Cardiac septum (tissue), 1 donor: ENCODE results near the gene SAE1. TPM values are rescaled to one million over a fixed set of nuclear protein-coding genes. Genes with fewer than 3 reads are reported as not detected.

Source experiments
- DNase-seq: peaks from one replicate; pipeline ENCODE4 v3.0.0-alpha.2; 2020; ENCODE audit warnings: low spot score
- intact Hi-C: fragments of 100-400 bp; cut with DNase I; formaldehyde crosslinking; loops from one replicate; pipeline ENCODE4 v1.14.0; 2022
- total RNA-seq: library from RNA; stranded (reverse); fragmentation: NEBNext Ultra II Directional; extraction: Animal tissue kit (Norgen Biotek cat#: 25700); gene quantifications from one replicate; pipeline ENCODE4 v1.2.1, GENCODE V29; 2021
- donor health status: DM: no; HTN: no; CAD: no.

Gene SAE1
- total RNA-seq, 1 donor from 2014 or later, result 45.0 TPM

DNA sequence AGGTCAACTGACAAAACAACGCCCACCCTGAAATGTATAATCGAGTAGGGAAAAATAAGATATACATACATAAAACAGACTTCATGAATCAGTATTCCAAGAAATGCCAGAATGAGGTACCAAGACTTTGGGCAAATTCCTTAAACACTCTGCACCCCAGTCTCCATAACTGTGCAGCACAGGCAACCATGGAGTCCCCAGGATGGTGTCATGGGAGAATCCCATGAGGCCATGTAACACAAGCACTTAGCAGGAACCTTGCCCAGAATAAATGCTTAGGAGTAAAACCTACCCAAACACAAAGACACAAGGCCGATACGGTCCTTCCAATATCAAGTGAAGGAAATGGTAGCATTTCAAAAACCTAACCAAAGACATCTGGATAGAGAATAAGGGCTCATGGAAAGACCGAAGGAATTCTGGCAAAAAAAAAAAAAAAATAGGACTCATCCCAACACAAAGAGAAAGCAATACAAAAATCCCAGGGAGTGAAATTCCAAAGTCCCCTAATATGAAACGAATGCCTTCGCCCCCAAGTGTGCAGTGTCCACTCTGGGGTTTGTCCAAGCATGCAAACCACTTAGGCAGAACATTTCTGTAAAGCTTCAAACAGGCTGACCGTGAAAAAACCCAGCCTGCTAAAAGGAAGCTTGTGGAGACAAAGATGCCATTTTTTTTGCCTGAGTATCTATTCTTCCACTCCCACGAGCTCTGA lies 28.1 kb upstream of the SAE1 start:
- intact Hi-C loops, result no loop called here
- DNase-seq, result no peak

DNA sequence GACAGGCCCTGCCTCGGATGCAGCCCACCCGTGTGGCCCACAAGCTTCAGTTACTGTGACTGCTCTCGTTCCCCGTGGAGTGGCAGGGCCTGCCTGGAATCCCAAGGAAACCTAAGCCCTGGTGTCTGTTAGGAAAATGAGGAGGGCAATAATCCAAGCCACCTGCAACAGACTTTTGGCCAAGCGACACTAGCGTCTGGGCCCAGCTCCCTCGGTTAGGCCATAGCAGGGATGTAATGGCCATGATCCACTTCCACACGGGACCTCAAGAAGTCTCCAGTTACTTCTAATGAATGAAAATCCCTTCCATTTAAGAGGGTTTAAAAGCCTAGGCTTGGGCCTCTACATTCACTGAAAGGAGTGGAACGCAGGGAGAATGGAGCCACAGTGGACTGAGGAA lies 26.0 kb upstream of the SAE1 start:
- DNase-seq, result no peak
- intact Hi-C loops, result no loop called here

DNA sequence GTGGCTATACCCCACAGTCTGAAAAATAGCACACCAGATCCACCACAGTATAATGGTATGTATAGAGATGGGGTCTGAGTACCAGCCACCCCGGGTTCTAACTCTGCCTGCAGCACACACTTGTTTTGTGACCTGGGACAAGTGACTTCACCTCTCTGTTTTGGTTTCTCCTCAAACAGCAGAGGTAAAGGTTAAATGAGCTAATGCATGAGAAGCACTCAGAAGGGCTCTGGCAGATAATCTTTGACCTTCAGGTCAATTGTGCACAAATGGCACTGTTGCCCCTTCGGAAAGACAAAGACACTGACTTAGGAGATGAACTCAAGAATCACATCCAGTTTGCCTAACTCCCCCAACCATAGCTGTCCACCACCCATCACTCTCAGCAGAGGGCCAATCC lies 24.8 kb upstream of the SAE1 start:
- DNase-seq, result no peak
- intact Hi-C loops, result no loop called here

DNA sequence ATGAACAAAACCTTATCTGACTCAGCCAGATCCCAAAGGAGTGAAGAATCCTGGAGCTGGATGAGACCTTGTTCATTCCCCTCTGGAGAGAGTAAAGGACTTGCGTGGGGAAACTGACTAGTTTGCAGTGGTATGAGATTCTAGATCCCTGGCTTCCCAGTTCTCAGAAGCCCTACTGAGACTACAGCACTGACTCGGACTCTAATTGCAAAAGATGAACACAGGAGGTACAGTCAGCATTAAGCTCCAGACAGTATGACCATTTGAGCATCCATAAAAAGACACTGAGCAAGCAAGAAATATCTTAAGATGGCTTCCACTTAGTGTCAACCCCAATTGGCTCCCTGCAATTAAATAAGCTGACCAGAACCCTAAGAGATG lies 23.8 kb upstream of the SAE1 start:
- intact Hi-C loops, result no loop called here
- no peak for DNase-seq

DNA sequence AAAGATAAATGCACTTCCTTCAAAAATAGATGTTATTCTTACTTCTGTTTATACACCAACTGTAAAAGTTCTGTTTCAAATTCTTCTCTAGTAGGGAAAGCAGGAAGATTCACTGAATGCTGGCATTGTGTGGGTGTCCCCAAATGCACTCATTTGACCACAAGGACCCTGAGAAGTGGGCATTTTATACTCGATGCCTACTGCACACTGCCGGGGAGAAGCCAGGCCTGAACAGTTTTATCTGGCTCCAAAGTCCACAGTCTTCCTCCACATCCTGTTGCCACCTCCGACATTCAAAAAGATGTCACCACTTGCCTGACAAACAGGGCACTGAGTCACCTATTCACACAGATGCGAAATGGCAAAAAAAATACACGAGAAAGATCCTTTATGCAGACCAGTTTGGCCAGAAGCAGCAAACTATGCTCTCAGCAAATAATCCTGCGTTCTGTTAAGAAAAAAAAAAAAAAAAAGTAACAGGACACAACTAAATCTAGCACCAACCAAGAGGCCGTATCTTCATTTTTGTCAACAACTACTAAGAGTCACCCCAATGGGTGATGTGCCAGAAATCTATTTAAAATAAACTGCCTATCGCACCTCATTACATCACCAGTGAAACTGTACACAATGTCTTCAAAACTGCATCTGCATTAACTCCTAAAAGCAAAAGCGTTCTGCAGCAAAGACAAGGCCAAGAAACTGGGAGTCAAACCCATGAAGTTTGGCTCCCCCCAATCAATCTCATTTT lies 23.3 kb upstream of the SAE1 start:
- intact Hi-C loops, result no loop called here
- no peak for DNase-seq

DNA sequence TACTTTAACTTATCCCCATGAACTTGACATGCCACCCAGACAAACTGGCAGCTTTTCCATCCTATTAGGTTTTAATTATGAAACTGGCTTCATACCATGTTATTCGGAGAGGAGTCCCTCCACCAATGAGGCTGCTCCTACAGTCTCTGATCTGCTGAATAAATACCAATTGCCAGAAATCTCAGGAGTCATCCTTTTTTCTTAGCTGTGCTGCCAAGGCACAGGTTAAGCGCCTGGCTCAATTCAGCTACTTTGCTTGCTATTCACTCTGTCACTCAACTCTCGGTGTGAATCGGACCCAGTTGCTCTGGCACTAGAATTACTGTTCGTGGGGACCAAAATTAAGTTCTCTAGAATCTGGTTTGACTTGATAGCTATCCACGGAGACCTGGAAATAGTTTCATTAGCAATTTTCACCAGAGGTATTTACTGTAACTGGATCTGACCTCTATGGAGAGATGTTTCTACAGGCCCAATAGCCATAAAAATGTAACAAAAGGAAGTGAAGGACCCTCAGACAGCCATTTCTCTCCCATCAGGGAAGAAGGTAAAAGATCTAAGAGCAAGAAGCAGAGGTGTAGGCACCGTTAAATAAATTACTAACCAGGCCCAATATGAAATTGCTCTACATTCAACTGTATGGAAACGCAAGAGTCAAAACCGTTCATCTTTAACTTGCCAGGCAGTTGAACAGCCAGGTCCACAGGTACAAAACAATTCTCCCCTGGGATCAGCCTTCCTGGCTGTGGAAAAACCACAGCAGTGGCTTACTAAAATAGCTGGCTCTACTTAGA lies 22.5 kb upstream of the SAE1 start:
- DNase-seq, result no peak
- intact Hi-C loops, result no loop called here

DNA sequence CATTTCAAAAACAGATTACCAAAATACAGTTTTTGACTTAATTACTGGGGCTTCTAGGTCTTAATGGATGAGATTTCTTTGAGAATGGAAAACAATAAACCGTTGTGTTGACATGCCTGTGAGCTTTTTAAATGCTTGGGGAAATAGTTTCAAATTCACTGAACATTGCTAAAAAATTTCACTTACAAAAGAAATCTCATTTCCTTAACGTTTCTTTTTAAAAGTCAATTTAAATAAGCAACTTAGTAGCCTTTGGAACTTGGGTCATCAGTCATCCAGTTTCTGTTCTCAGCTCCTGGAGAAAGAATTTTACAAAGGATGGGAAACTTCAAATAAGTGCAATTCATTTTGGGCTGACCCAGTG lies 21.5 kb upstream of the SAE1 start:
- intact Hi-C loops, result no loop called here
- no peak for DNase-seq

DNA sequence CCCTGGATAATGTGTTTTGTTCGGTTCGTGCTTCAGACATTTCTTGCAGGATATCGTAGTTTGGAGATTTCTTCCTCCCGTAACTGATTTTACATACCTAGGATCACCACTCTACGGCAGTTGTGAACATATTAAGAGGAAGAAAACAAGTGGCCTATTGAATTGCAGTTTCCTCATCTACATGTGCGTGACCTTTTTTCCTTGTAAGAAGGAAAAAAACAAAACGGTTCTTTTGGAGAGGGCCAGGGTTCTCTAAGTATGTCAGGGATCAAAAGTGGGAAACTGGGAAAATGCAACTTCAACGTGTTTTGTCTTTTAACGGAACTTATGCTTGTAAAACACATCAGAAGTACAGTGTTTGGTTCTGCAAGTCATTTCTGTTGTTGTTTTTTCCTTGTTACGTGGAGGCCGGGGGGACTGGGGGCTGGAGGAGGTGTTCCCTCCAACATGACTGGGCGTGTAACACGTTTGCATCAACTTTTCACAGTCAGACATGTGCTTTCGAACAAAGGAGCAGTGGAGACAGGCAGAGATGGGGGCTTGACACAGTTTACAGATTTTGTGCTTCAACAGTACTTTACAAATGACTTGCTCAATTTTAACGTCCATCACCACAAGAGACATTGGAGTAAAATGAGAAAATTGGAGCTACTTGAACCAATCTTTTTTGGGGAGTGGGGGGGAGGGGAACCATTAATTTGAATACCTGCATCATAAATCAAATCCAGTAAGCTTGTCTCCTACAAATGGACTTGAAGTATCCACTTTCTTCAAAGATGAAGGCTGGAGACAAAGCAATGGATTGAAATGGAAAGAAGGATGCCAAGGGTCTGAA lies 20.9 kb upstream of the SAE1 start:
- intact Hi-C loops, result loop anchor here (5.0 kb wide), 1 partner anchor 252 kb away; no protein-coding TSS in a partner anchor
- no peak for DNase-seq

DNA sequence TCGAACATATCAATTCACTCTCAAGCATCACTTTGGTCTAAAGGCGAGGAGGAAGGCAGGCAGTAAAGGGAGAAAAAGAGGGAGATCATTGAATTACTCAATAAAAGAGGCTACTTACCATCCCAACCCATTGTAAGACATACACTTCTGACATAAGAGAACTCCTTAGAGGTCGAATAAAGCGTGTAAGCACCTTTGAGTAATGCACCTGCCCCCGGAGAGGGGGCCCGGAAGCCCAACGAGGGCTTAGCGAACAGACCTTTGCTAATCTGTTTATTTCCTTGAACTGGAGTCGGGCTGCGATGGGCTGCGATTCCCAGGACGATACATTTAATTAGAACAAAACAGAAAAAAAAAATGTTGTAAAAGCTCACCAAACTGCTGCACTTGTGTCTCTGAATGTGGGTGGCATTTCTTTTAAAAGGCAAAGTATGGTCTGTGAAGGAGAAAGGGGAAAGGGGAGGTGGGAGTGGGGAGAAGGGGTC lies 20.1 kb upstream of the SAE1 start:
- intact Hi-C loops, result loop anchor here (5.0 kb wide), 1 partner anchor 253 kb away; no protein-coding TSS in a partner anchor
- DNase-seq, result no peak

DNA sequence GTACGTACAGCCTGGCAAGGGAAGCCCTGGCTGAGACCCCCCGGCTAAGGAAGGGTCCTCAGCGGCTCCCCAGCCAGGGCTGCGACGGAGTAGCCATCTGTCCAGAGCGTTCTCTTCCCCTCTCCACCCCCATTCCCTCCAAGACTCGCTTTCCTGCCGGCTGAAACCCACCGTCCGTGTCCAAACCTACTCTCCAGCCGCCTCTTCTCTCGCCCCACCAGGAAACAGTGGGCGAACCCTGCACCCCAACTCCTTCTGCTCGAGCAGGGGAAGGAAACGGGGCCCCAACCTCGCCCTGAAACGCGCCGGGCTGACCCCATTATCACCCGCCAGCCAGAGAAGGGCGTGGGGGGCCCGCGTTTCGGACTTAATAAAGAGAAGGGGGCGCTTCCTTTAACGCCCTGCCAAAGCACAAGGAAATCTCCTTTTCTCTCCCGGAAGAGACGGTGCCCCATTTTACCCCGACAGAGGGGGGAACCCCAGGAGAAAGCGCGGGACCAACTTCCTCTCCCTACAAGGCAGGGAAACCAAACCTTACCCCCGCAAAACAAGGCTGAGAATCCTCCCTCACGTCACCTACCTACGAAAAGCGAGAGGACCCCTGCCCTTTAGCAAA lies 19.5 kb upstream of the SAE1 start:
- intact Hi-C loops, result loop anchor here (5.0 kb wide), 1 partner anchor 254 kb away; no protein-coding TSS in a partner anchor
- peak; percentile 83 for DNase-seq

DNA sequence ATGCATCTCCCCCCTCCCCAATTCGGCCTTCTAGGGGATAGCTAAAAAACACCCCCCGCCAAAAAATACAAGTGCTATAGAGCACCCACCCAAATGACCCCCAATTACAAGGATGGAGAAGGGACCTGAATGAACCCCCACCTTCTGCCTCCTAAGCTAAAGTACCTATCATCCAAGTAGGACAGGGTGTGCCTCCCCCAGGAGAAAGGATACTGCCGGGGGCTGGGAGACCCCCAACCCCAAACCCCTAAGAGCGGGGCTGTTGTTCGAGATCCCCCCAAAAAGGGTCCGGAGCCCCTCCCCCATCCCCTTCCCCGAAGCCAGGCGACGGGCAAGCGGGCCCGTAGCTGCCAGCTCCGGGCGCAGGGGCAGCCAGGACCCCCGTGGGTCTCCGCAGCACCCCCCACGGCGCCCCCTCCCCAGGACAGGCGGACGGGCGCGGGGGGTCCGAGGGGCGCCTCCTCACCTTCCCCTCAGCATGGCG lies 18.9 kb upstream of the SAE1 start:
- intact Hi-C loops, result loop anchor here (2.0 to 5.0 kb wide), 2 partner anchors 15 to 254 kb away; no protein-coding TSS in a partner anchor
- DNase-seq, result no peak

DNA sequence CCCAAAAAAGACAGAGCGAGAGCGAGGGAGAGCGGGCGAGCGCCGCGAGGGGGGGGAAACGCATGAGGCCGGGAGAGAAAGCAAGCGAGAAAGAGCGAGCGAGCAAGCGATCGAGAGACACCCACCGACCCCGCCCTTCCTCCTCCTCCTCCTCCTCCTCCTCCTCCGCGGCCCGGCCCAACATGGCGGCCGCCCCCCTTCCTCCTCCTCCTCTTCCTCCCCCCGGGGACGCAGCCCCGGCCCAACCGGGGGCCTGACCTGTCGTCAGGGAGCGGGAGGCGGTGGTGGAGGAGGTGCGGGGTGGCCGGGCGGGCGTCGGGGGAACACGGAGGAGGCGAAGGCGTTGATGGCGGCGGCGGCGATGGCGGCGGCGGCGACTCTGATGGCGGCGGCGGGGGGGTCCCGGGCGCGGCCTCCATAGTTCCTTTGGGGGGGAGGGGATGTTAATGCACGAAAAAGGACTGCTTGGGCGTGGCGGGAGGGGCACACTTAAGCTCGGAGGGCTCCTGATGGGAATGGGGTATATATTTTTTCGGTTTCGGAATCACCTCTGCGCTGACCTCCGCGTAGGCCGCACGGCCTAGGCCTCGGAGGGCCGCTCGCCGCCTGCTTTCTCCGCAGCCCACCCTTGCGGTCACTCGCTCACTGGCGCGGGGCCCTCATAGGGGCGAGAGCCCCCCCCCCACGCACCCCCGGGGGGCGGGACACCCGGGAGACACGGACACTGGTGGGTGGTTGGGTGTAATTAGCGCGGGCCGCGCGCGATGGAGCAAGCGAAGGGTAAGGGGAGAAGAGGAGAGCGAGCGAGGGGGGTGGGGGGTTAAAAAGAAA lies 18.3 kb upstream of the SAE1 start:
- peak; percentile 95 for DNase-seq
- intact Hi-C loops, result loop anchor here (2.0 to 5.0 kb wide), 2 partner anchors 16 to 255 kb away; no protein-coding TSS in a partner anchor

DNA sequence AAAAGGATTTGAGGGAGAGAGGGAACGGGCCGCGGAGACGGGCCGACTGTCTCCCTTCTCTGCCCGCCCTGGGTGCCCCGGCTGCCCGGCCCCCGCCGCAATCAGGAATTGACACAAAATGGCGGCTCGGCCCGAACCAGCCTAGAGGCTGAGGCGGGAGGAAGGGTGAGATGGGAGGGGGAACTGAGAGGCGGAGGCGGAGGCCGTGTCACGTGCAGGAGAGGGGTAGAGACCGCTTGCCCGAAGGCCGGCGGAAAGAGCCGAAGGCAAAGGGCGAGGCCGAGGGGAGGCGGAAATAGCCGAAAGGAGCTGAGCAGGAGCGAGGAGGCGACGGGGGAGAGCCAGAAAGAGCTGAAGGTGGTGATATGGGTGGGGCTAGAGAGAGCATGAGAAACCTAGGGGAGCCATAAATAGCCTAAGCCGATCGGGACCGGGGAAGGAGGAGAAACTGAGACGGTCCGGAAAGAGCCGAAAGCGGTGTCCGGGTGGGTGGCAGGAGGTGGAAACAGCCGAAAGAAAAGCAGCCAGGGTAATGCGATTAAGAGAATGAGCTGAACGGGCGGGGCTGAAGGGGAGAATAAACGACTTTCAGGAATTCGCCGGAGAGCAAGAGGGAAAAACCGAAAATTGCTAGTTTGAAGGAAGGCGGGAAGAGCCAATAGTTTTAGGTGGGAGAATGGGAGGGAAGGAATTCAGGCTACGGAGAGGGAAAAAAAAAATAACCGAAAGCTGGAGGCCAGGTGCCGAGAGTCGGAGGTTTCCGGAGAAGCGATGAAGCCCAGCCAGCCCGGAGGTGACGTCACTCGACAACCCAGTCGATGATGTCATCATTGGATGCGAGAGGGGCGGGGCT lies 17.4 kb upstream of the SAE1 start, which contains the start of gene ZC3H4:
Gene ZC3H4, minus strand, starts transcription at position 780 of the 853 bp plus-strand sequence. CDS start 1,192 bp downstream, outside the sequence.
- DNase-seq, result peak; percentile 100
- intact Hi-C loops, result loop anchor here (2.0 to 5.0 kb wide), 2 partner anchors 16 to 256 kb away; no protein-coding TSS in a partner anchor

DNA sequence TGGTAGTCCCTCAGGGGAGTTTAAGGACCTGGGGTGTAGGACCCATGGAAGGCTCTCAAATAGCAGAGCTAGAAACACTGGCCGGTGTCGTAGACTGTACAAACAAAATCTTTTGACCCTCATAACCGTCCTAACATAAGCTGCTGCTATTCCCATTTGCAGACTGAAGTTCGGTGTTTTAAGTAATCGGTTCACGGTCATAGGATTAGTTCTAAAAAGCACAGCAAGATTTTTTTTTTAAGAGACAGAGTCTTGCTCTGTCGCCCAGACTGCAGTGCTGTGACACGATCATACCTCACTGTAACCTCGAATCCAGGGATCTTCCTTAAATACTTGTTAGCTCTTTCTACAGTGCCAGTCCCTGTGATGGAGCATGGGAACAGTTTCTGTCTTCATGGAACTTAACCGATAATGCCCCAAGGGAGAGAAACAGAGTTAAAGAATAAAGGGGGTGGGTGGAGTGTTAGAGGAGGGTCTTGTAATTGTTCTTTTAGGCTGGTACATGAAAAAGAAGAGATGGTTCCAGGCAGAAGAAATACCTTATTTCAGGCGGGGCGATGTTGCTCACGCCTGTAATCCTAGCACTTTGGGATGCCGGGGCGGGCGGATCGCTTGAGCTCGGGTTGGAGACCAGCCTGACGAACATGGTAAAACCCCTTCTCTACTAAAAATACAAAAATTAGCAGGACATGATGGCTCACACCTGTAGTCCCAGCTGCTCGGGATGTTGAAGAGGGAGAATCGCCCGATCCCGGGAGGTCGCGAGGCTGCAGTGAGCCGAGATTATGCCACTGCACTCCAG lies 16.6 kb upstream of the SAE1 start:
- intact Hi-C loops, result loop anchor here (2.0 to 5.0 kb wide), 2 partner anchors 17 to 257 kb away; no protein-coding TSS in a partner anchor
- no peak for DNase-seq

DNA sequence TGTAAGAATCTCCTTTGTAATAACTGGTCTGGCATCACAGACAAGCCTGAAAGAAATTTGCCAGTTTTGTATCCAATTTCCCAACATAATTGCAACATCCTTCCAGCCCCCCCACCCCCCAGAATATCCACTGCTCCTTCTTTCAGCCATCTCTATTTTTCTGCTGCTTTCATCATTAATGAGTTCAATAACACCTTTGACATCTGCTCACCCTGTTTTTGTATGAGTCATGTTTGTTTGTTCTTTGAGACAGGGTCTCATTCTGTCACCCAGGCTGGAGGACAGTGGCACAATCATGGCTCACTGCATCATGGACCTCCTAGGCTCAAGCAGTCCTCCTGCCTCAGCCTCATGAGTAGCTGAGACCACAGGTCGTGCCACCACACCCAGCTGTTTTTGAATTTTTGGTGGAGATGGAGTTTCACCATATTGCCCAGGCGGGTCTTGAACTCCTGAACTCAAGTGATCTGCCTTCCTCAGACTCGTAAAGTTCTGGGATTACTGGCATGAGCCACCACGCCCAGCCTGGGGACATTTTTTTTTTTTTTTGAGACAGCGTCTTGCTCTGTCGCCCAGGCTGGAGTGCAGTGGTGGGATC lies 10.1 kb upstream of the SAE1 start:
- intact Hi-C loops, result no loop called here
- no peak for DNase-seq
